GM19395 (cell line): ENCODE measurements around the gene ZBTB16.

Source experiments
- ATAC-seq: cut with Tn5 transposase; IDR thresholded peaks from one replicate; pipeline ENCODE4 v1.9.1; 2021; ENCODE audit warnings: mild to moderate bottlenecking, moderate library complexity; ENCODE audit not compliant: unreplicated experiment

Gene ZBTB16

GRCh38 chr11:114102993-114103896 is 43.7 kb downstream of the ZBTB16 start:
- no peak for ATAC-seq

- no peak for ATAC-seq
Measured at GRCh38 chr11:114105611-114106010, 46.1 kb downstream of the ZBTB16 start.

- no peak for ATAC-seq
Measured at GRCh38 chr11:114106047-114106446, 46.5 kb downstream of the ZBTB16 start.

GRCh38 chr11:114106986-114107385 is 47.5 kb downstream of the ZBTB16 start:
- ATAC-seq, result no peak

GRCh38 chr11:114108501-114109205 is 49.1 kb downstream of the ZBTB16 start:
- ATAC-seq, result no peak

GRCh38 chr11:114109206-114110090 is 49.9 kb downstream of the ZBTB16 start:
- ATAC-seq, result no peak

GRCh38 chr11:114110123-114110522 is 50.6 kb downstream of the ZBTB16 start:
- ATAC-seq, result no peak

- no peak for ATAC-seq
Measured at GRCh38 chr11:114110952-114111947, 51.7 kb downstream of the ZBTB16 start.

GRCh38 chr11:114115451-114115928 is 56.0 kb downstream of the ZBTB16 start:
- ATAC-seq, result no peak

GRCh38 chr11:114116357-114116756 is 56.8 kb downstream of the ZBTB16 start:
- no peak for ATAC-seq

GRCh38 chr11:114116800-114117199 is 57.3 kb downstream of the ZBTB16 start:
- no peak for ATAC-seq

- no peak for ATAC-seq
Measured at GRCh38 chr11:114120606-114121005, 61.1 kb downstream of the ZBTB16 start.

- no peak for ATAC-seq
Measured at GRCh38 chr11:114121138-114121537, 61.6 kb downstream of the ZBTB16 start.

GRCh38 chr11:114121804-114122504 is 62.4 kb downstream of the ZBTB16 start:
- no peak for ATAC-seq

GRCh38 chr11:114122686-114123085 is 63.2 kb downstream of the ZBTB16 start:
- no peak for ATAC-seq

- no peak for ATAC-seq
Measured at GRCh38 chr11:114123692-114124330, 64.3 kb downstream of the ZBTB16 start.

GRCh38 chr11:114124601-114125144 is 65.2 kb downstream of the ZBTB16 start:
- ATAC-seq, result no peak

- no peak for ATAC-seq
Measured at GRCh38 chr11:114125531-114125930, 66.0 kb downstream of the ZBTB16 start.
